MV-4-11 (cell line): ENCODE results near the gene NADK.
"Not testable (repeated sequence)": the region's sequence is repeated elsewhere in the genome, so short reads cannot be mapped to it uniquely, and the experiment has no call there.

Experiments used
- DNase-seq: peaks from one replicate; lab custom pipeline; 2025; lab: John Stamatoyannopoulos, UW

Gene NADK

DNA sequence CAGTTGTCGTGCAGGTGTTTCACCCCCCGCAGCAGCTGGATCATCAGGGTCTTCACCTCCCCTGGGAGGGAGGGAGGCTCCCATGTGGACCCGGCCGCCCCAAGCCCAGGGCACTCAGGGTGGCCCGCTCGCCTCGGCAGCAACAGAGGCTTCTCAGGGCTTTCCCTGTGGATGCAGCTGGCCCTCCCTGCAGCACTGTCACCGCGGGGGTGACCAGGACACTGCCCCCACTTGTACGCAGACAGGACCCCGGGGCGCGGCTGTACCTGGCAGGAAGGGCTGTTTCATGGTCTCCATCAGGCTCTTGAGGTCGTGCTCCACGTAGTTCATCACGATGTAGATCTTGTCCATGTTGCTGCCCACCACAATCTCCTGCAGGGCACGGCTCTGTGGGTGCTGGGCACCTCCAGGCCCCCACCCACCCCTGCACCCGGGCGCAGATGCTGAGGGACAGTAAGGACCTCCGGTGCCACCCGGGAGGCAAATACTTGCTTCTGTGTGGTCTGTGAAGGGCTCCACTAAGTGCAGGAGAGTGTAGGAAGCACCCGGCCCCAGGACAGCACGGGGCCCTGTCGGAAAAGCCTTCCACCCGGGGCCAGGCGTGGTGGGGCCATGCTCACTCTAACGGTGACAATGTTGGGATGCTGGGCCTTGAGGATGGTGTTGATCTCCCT lies 73.8 kb downstream of the NADK start:
- DNase-seq, result not testable (repeated sequence)

DNA sequence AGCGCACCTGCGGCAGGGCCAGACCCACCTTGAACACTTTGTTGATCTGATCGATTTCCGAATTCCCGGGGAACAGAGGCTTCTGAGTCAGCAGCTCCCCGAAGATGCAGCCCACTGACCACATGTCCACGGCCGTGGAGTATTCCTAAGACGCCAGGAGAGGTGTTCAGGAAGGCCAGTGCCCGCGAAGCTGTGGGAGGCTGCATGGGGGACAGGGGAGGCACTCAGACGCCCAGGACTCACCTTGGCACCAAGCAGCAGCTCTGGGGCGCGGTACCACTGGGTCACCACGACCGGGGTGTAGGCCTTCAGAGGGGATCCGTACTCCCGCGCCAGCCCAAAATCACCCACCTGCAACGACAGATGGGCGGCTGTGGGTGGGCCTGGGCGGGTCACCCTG lies 74.5 kb downstream of the NADK start:
- DNase-seq, result no peak

DNA sequence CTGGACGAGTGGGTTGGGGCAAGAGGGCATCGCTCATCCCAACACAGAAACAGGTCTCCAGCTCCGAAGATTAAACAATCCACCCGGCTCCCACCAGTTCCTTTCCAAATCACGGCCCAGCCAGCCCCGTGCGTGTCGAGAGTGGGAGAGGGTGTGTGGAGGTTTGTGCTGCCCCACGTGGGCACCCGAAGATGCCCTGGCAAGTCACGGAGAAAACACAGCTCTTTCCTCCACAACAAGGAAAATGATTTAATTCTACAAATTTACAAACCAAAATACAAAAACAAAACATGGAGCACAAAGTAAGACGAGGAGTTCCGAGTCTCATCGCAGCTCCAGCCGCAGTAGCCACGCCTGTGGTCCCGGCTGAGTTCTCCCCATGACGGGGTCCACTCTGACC lies 75.8 kb downstream of the NADK start:
- DNase-seq, result not testable (repeated sequence)
